ENCODE data around the gene IDE. TPM values are rescaled to one million over a fixed set of nuclear protein-coding genes. Genes with fewer than 3 reads are reported as not detected.

IDE gene
- total and polyA plus RNA-seq, 3 donors (not counting 1 experiment from before 2014, with no cell fraction given) = 13.1 to 37.8 (median 27.8) TPM

Other genes with a start within 250 kb of the IDE start
- gene KIF11, start 19.0 kb upstream of the IDE start, total RNA-seq = 10 to 100 TPM in 1 of 2 donors, 1 to 10 TPM in 1; 2.7 to 22.4 TPM
- 9.4 TPM for gene KIF11, start 19.0 kb upstream of the IDE start, polyA plus RNA-seq
- gene HHEX, start 115.9 kb upstream of the IDE start, total RNA-seq = under 1 TPM; 0.28 to 0.33 TPM
- 0.16 TPM for gene HHEX, start 115.9 kb upstream of the IDE start, polyA plus RNA-seq